OCI-LY3 (cell line): ENCODE measurements around the gene VRK3.

Experiments used
- H2AFZ ChIP-seq: fragments of 200-600, 300-600 bp; shearing (Covaris generic); 2 replicates; pipeline ENCODE4 v1.6.0; 2014; ENCODE audit warnings: antibody characterized with exemption, low read depth, low read length
- H3K27ac ChIP-seq: fragments of 200-600, 300-600 bp; sonication (generic); 2 replicates; pipeline ENCODE4 v1.5.1; 2014; ENCODE audit warnings: mild to moderate bottlenecking, low read length, moderate library complexity, mixed read lengths
- H3K27me3 ChIP-seq: fragments of 200-600, 300-600 bp; sonication (generic); 2 replicates; pipeline ENCODE4 v1.6.1; 2014; ENCODE audit warnings: low read depth, low read length, mixed read lengths
- H3K36me3 ChIP-seq: fragments of 200-600, 300-600 bp; sonication (generic); replicated peaks from 2 replicates; pipeline ENCODE3; 2014; ENCODE audit warnings: low read depth, low read length, mixed read lengths
- H3K4me1 ChIP-seq: fragments of 300-600, 200-600 bp; sonication (generic); 2 replicates; pipeline ENCODE4 v1.6.1; 2014; ENCODE audit warnings: low read length, mixed read lengths
- H3K4me2 ChIP-seq: fragments of 200-600, 300-600 bp; sonication (generic); 2 replicates; pipeline ENCODE4 v1.6.1; 2014; ENCODE audit warnings: low read length, mixed read lengths
- H3K4me3 ChIP-seq: fragments of 300-600, 200-600 bp; sonication (generic); 2 replicates; pipeline ENCODE4 v1.5.1; 2014; ENCODE audit warnings: antibody characterized with exemption, mild to moderate bottlenecking, low read length, moderate library complexity
- H3K79me2 ChIP-seq: fragments of 300-600, 200-600 bp; shearing (Covaris generic); 2 replicates; pipeline ENCODE4 v1.6.1; 2014; ENCODE audit warnings: mild to moderate bottlenecking, low read length, mixed read lengths
- H3K9ac ChIP-seq: fragments of 300-600, 200-600 bp; shearing (Covaris generic); 2 replicates; pipeline ENCODE4 v1.6.0; 2014; ENCODE audit warnings: mild to moderate bottlenecking, low read length, moderate library complexity
- H3K9me3 ChIP-seq: fragments of 200-600, 300-600 bp; shearing (Covaris generic); 2 replicates; pipeline ENCODE4 v1.6.1; 2014; ENCODE audit warnings: low read length, mixed read lengths; ENCODE audit not compliant: insufficient read depth
- H4K20me1 ChIP-seq: fragments of 200-600, 300-600 bp; sonication (generic); 2 replicates; pipeline ENCODE4 v1.6.1; 2016; ENCODE audit warnings: low read length, mixed read lengths; ENCODE audit not compliant: insufficient read depth
- EZH2phosphoT487 ChIP-seq: fragments of 200-600 bp; shearing (Covaris generic); IDR thresholded peaks from 2 replicates; pipeline ENCODE4 v1.6.1; 2018; ENCODE audit warnings: antibody characterized with exemption, mixed run types, low read depth
- TF ChIP-seq, protein P1 (sequence below): fragments of 200-600, 300-600 bp; sonication (generic); IDR thresholded peaks from 2 replicates; pipeline ENCODE4 v1.5.1; 2014; ENCODE audit warnings: antibody characterized with exemption, low read length, low read depth

The VRK3 gene

DNA sequence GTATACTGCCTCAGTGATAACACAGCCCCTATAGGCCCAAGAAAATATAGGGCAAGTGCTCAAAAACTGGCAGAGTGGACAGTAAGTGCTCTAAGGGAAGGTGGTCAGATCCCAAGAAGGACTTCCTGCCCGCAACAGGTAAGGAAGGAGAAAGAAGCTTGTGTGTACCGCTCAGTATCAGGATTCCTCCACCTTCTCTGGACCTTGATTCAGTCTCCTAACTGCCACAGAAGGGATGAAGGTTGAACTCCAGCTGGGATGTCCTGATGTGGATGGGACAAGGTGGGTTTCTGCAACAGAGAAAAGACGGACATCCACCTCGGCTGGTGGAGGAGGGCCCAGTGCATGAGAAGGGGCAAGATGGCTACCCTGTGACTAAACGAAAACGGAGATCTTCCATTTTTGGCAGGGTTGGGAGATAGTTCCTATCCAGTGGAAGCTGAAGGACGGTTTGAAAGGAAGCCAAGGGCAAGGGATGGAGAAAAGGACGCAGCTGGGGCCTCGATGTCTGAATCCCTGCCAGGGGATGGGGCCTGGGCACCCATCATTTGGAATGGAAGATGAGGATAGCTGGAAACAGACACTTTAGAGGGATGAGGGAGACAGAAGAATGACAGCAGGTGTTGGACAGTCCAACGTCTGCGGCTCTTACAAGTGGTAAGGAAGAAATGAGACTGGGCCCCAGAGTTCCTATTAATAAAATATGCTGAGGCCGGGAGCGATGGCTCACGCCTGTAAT, 97.5 kb downstream of the VRK3 start:
- Histone ChIP-seq H4K20me1 (peaks cover 33% of the 10 kb centered on the region), H3K9me3 (0 out of 2 replicates have a peak, but pooled peaks cover 3% of the 10 kb centered on the region), H3K4me2 (peak overlapping the region; percentile 85), H3K36me3 (peaks cover 56% of the 10 kb centered on the region), H3K27ac (peak overlapping the region; percentile 95), H3K9ac (peak overlapping the region; percentile 98), H2AFZ (no peak overlapping the region), H3K27me3 (no peaks in the 10 kb centered on the region), H3K4me3 (peak overlapping the region; percentile 89), H3K4me1 (peaks cover 74% of the 10 kb centered on the region), H3K79me2 (peaks cover 86% of the 10 kb centered on the region)
- TF ChIP-seq EZH2phosphoT487 = no peak
- TF ChIP-seq, protein P1, sequence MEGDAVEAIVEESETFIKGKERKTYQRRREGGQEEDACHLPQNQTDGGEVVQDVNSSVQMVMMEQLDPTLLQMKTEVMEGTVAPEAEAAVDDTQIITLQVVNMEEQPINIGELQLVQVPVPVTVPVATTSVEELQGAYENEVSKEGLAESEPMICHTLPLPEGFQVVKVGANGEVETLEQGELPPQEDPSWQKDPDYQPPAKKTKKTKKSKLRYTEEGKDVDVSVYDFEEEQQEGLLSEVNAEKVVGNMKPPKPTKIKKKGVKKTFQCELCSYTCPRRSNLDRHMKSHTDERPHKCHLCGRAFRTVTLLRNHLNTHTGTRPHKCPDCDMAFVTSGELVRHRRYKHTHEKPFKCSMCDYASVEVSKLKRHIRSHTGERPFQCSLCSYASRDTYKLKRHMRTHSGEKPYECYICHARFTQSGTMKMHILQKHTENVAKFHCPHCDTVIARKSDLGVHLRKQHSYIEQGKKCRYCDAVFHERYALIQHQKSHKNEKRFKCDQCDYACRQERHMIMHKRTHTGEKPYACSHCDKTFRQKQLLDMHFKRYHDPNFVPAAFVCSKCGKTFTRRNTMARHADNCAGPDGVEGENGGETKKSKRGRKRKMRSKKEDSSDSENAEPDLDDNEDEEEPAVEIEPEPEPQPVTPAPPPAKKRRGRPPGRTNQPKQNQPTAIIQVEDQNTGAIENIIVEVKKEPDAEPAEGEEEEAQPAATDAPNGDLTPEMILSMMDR = no peak

DNA sequence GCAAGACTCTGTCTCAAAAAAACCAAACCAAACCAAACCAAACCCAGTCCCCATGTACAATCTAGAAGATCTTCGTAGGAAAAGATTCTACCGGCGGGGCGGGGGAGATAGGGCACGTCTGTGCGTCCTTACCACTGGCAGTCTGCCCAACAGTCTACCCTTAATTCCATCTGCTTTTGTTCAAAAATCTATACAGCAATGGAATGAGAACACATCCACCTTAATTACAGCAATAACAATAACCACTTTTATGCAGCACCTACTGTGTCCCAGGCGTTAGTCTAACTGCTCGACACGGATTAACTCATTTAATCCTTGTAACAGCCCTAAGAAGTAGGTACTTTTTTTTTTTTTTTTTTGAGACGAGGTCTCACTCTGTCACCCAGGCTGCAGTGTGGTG, 98.7 kb downstream of the VRK3 start:
- no peak overlapping the region for H3K4me3 ChIP-seq
- H3K9ac ChIP-seq = no peak overlapping the region
- peak overlapping the region; percentile 2; the same call in 1 of the 2 replicates for H3K4me2 ChIP-seq
- peaks cover 77% of the 10 kb centered on the region for H3K4me1 ChIP-seq
- H3K27me3 ChIP-seq = no peaks in the 10 kb centered on the region
- H2AFZ ChIP-seq = no peak overlapping the region
- peaks cover 51% of the 10 kb centered on the region for H3K36me3 ChIP-seq
- peak overlapping the region; percentile 95; the same call in 1 of the 2 replicates for H3K27ac ChIP-seq
- peaks cover 88% of the 10 kb centered on the region for H3K79me2 ChIP-seq
- 0 out of 2 replicates have a peak, but pooled peaks cover 3% of the 10 kb centered on the region for H3K9me3 ChIP-seq
- peaks cover 21% of the 10 kb centered on the region for H4K20me1 ChIP-seq
- no peak for TF ChIP-seq EZH2phosphoT487
- TF ChIP-seq, protein P1 = no peak
